IPS-18a (cell line): ENCODE data around the gene SRRM2.
A peak's percentile ranks its signal among the peaks of the same experiment; 100 is the strongest.
"Not testable (repeated sequence)": the region's sequence is repeated elsewhere in the genome, so short reads cannot be mapped to it uniquely, and the experiment has no call there.

ENCODE experiments used
- H3K27ac ChIP-seq: one replicate; pipeline ENCODE4 v1.5.1; 2013; ENCODE audit warnings: low read length
- H3K27me3 ChIP-seq: one replicate; pipeline ENCODE4 v1.6.1; 2013; ENCODE audit warnings: mild to moderate bottlenecking, low read length; ENCODE audit not compliant: control insufficient read depth, insufficient read depth
- H3K36me3 ChIP-seq: one replicate; pipeline ENCODE4 v1.6.1; 2013; ENCODE audit warnings: low read depth, low read length; ENCODE audit not compliant: control insufficient read depth
- H3K4me1 ChIP-seq: one replicate; pipeline ENCODE4 v1.6.1; 2013; ENCODE audit warnings: low read depth, low read length; ENCODE audit not compliant: control insufficient read depth
- H3K4me3 ChIP-seq: one replicate; pipeline ENCODE4 v1.5.1; 2013; ENCODE audit warnings: low read length
- H3K9ac ChIP-seq: one replicate; pipeline ENCODE4 v1.6.1; 2013; ENCODE audit warnings: mild to moderate bottlenecking, low read length, moderate library complexity
- H3K9me3 ChIP-seq: one replicate; pipeline ENCODE4 v1.6.1; 2013; ENCODE audit warnings: low read depth, low read length; ENCODE audit not compliant: control insufficient read depth

SRRM2 gene

DNA sequence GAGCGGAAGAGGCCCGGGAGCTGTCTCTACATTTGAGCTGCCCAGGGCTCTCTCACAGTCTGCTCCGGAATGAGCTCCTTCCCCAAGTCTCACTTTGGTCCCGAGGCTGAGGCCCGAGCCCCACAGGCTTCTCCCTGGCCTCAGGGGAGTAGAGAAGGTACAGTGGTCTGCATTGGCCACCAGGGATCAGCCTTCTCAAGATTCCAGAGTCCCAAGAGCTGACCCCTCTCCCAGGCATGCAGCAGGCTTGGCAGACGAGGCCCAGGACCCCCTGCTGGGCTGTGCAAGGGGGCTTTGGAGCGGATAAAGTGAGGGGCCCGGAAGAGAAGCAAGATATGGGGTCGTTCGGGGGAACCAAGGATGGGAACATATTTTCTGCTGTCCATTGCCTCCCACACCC, 35.5 kb upstream of the SRRM2 start:
- no peak overlapping the region for H3K27ac ChIP-seq
- H3K27me3 ChIP-seq = no peaks in the 10 kb centered on the region
- no peaks in the 10 kb centered on the region for H3K9me3 ChIP-seq
- H3K9ac ChIP-seq = no peak overlapping the region
- H3K4me1 ChIP-seq = no peaks in the 10 kb centered on the region
- no peaks in the 10 kb centered on the region for H3K36me3 ChIP-seq
- no peak overlapping the region for H3K4me3 ChIP-seq

DNA sequence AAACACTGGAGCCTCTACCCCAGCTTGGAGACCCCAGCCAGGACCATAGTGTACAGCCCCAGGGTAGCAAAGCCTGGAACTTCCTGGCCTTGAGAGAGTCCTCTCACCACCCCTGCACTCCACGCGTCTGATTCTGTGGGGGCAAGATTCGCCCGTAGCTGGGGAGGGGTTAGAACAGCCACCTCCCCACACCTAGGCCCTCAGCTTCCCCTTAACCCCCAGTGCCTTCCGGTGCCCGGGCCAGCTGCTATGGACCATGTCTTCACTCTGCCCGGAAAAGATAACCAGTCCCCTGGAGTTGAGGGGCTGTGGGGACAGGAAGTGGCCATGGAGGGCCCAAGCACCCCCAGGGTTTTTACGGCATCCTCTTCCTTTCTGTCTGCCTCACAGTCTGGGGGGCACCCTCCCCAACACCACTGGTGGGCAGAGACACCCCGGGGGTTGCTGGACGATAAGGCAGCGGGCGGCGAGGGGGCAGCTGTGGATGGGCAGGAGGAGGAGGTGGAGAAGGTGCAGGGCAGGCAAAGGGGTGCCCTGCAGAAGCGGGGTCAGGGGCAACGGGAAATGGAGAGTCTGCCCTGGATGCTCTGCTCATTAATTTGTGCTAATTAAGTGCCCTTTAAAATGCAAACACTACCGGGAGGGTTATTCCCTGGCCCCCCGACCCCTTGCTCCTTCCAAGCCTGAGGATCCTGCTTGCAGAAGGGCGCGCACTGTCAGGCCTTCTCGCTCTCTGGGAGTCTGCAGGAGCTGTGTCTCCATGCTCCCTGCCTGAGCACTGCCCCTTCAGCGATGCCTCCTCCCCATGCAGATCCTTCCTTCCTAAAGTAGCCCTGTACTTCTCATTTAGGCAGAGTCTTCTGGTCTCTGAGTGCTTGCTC, 34.8 kb upstream of the SRRM2 start:
- Histone ChIP-seq H3K4me3 (no peak overlapping the region), H3K4me1 (no peaks in the 10 kb centered on the region), H3K36me3 (no peaks in the 10 kb centered on the region), H3K27ac (no peak overlapping the region), H3K27me3 (no peaks in the 10 kb centered on the region), H3K9ac (no peak overlapping the region), H3K9me3 (no peaks in the 10 kb centered on the region)

DNA sequence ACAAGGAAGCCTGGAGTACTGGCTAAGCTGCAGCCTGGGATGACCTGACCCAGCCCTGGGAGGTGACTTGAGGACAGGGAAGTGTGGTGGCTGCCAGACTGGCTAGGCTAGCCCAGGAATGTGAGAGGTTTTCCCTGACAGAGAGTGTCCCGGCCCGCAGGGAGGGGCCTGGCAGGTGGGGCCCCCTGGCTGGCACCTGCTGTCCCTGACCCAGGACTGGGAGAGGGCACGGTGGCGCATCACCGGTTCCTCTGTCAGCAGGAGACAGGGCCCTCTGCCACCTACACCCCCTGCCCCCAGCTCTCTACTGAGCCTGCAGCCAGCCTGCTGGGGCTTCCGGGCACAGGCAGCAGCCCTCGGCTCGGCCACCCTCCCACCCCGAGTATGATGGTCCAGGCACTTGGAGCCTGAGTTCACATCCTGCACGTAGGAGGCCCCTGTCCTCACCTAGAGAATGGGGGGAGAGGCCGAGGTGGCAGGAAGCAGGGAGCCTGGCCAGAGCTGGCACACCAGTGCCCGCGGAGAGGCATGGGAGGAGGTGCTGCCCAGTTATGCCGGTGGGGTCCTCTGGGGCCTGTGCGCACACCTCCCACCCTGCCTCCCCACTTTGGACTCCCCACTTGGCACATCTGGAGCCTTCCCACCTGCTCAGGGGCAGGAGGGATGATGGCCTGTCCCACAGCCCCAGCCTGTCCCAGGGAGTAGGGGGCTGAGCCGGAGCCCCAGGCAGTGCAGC, 32.9 kb upstream of the SRRM2 start:
- Histone ChIP-seq H3K9ac (no peak overlapping the region), H3K9me3 (no peaks in the 10 kb centered on the region), H3K27ac (no peak overlapping the region), H3K27me3 (no peaks in the 10 kb centered on the region), H3K4me3 (peak overlapping the region; percentile 56), H3K36me3 (no peaks in the 10 kb centered on the region), H3K4me1 (no peaks in the 10 kb centered on the region)

DNA sequence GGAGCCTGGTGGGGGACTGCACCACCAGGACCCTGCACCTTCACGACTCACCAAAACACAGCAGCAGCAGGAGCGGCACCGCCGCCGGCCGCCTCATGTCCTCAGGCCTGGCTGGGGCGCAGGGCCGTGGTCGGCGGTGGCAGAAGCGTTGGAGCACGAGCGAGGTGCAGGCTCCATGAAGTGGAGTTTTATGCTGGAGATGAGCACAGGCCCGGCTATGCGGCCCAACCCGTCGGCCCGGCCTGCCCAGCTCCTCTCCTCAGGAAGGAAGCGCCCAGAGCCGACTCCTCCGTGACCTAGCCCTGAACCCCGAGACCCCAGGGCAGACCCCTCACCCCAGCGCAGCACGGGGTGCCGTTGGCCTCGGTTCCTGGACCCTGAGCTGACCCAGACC, 32.4 kb upstream of the SRRM2 start, which contains the start of gene PRSS27:
Gene PRSS27 (minus strand): TSS at position 161 of the 394 bp plus-strand sequence. CDS start 64 bp downstream, at position 97.
- Histone ChIP-seq H3K9ac (peak within 1 kb of the TSS; percentile 54), H3K9me3 (no peaks in the 10 kb centered on the region), H3K4me3 (peak within 1 kb of the TSS; percentile 56), H3K27me3 (no peaks in the 10 kb centered on the region), H3K27ac (no peak within 1 kb of the TSS), H3K4me1 (no peaks in the 10 kb centered on the region), H3K36me3 (no peaks in the 10 kb centered on the region)

DNA sequence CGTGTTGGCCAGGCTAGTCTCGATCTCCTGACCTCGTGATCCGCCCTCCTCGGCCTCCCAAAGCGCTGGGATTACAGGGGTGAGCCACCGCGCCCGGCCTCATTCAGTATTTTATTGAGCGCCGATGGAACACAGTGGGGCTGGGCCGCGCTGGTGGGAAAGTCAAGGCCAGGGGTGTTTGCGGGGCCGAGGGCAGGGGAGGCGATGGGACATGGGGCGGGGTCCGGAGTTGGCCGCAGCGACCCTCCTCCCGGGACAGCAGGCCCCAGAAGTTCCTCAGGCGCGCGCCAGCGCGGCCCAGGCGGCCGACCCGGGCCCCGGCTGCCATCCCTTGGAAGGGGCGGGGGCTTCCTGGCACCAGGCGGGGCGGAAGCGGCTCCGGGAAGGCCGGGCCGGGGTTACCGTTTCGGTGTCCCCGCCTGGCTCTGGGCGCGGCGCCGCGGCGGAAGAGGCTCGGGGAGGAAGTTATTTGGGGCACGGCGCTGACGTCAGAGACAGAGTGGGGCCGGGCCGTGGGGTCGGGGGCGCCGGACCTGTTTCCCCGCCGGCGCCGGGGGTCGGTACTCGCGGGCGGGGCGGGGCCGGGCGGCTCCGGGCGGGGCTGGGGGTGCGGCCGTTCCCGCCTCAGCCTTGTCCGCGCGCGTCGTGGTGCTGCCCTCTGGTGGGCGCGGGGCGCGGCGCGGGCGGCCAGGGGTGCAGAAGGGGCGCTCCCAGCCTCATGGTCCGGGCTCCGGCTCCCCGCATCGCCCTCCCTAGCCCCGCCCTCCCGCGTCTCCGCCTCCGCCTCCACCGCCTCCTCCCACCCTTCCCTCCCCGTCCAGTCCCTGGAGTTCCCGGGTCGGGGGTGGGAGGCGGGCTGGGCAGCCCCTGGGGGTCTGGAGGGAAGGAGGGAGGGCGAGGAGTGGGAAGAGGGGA, 31.5 kb upstream of the SRRM2 start:
- Histone ChIP-seq H3K27ac (no peak overlapping the region), H3K27me3 (no peaks in the 10 kb centered on the region), H3K9me3 (no peaks in the 10 kb centered on the region), H3K4me3 (peak overlapping the region; percentile 56), H3K36me3 (no peaks in the 10 kb centered on the region), H3K4me1 (no peaks in the 10 kb centered on the region), H3K9ac (peak overlapping the region; percentile 54)

DNA sequence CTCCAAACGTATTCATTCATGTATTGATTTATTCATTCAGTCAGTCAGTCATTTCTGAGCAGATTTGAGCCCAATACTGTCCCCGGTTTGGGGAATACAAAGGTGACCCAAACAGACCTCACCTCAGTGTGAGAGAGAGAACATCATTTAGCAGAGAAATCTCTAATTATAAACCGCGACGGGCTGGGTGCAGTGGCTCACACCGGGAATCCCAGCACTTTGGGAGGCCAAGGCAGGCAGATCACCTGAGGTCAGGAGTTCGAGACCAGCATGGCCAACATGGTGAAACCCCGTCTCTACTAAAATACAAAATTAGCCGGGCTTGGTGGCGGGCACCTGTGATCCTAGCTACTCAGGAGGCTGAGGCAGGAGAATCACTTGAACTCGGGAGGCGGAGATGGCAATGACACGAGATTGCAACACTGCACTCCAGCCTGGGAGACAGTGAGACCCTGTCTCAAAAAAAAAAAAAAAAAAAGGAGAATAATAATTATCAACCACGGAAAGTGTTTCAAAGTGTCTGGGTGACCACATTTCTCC, 30.7 kb upstream of the SRRM2 start:
- not testable (repeated sequence) for H3K9me3 ChIP-seq, H3K36me3 ChIP-seq, H3K27ac ChIP-seq, H3K4me1 ChIP-seq, H3K27me3 ChIP-seq
- Histone ChIP-seq H3K4me3 (peak overlapping the region; percentile 44), H3K9ac (peak overlapping the region; percentile 44)

DNA sequence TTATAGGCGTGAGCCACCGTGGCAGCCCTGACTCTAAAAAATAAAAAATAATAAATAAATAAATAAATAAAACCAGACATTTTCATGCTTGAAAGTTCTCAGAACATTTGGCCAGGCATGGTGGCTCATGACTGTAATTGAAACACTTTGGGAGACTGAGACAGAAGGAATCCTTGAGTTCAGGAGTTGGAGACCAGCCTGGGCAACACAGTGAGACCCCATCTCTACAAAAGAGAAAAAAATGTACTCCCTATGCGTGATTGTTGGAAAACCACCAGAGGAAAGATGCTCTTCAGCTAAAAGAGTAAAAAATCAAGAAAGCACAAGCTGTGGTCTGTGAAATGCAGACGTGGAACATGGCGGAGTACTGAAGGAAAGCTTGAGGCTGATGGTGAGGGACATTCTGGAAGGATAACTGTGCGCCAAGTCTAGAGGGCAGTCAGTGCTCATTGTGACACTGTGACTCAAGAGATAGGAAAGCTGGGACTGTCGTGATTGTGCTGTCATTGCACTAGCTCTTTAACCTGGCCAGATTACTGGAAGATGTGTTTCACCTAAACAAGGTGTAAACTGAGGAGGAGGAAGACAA, 28.3 kb upstream of the SRRM2 start:
- H3K27ac ChIP-seq = no peak overlapping the region
- H3K36me3 ChIP-seq = no peaks in the 10 kb centered on the region
- no peak overlapping the region for H3K4me3 ChIP-seq
- H3K9ac ChIP-seq = no peak overlapping the region
- H3K9me3 ChIP-seq = no peaks in the 10 kb centered on the region
- no peaks in the 10 kb centered on the region for H3K4me1 ChIP-seq
- H3K27me3 ChIP-seq = no peaks in the 10 kb centered on the region

DNA sequence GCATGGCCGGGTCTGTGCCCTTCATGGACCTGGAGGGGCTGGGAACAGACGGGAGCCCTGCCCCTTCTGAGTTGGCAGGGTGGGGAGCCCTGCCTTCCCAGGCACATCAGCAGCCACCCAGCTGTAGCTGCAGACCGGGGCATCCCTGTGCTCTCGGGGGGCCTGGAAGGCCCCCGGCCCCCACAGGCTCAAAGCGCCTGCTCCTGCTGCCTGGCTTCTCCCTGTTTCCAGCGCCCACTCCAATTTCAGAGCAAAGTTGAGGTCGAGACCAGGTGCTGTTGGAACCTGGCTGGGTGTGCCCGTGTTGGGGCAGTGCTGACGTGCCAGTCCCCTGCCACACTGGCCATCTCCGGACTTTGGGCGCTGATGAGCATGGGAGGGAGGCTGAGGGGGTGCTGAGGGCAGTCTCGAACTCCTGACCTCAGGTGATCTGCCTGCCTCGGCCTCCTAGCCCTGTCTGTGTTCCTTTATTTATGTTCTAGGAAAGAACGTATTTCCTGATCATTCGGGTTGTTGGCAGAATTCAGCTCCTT, 27.6 kb upstream of the SRRM2 start:
- H3K4me3 ChIP-seq = no peak overlapping the region
- H3K36me3 ChIP-seq = no peaks in the 10 kb centered on the region
- no peaks in the 10 kb centered on the region for H3K4me1 ChIP-seq
- no peak overlapping the region for H3K9ac ChIP-seq
- no peaks in the 10 kb centered on the region for H3K27me3 ChIP-seq
- H3K9me3 ChIP-seq = no peaks in the 10 kb centered on the region
- no peak overlapping the region for H3K27ac ChIP-seq

DNA sequence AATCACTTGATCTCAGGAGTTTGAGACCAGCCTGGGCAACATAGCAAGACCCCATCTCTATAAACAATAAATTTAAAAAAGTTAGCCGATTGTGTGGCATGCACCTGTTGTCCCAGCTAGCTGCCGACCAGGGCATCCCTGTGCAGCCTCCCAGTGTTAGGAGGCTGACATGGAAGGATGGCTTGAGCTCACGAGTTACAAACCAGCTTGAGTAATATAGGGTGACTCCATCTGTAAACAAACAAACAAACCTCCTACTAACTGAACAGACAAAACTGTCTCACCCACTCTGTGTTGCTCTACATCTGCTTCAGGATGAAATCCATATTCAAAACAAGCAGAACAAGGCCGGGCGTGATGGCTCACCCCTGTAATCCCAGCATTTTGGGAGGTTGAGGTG, 25.5 kb upstream of the SRRM2 start:
- H3K27me3 ChIP-seq = no peaks in the 10 kb centered on the region
- no peaks in the 10 kb centered on the region for H3K9me3 ChIP-seq
- no peak overlapping the region for H3K9ac ChIP-seq
- no peaks in the 10 kb centered on the region for H3K36me3 ChIP-seq
- no peak overlapping the region for H3K4me3 ChIP-seq
- H3K27ac ChIP-seq = no peak overlapping the region
- no peaks in the 10 kb centered on the region for H3K4me1 ChIP-seq

DNA sequence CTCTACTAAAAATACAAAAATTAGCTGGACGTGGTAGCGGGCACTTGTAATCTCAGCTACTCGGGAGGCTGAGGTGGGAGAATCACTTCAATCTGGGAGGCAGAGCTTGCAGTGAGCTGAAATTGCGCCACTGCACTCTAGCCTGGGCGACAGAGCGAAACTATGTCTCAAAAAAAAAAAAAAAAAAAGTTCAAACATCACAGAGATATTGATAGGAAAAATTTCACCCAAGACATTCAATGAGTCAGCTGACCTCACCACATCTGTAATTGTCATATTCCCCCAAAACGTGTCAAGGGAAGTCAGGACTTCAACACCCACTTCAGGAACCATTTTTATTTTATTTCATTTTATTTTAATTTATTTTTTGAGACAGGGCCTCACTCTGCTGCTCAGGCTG, 24.4 kb upstream of the SRRM2 start:
- Histone ChIP-seq H3K27ac (no peak overlapping the region), H3K4me3 (no peak overlapping the region), H3K27me3 (no peaks in the 10 kb centered on the region), H3K9ac (no peak overlapping the region), H3K36me3 (no peaks in the 10 kb centered on the region), H3K9me3 (no peaks in the 10 kb centered on the region), H3K4me1 (no peaks in the 10 kb centered on the region)
